Lower leg skin (tissue), 3 donors: ENCODE results near the gene UBE2I.

Experiments
- POLR2A ChIP-seq, 2 donors: fragments of 450-650 bp; IDR thresholded peaks; one replicate each; pipeline ENCODE4 v1.6.1; 2016 to 2017; ENCODE audit warnings: antibody characterized with exemption in 2 of 2, mild to moderate bottlenecking in 1 of 2, moderate library complexity in 1 of 2
- TF ChIP-seq, protein P1 (sequence below), 3 donors: fragments of 450-650 bp; IDR thresholded peaks; one replicate each; pipeline ENCODE4 v1.5.1; 2016; ENCODE audit warnings: antibody characterized with exemption in 3 of 3, mild to moderate bottlenecking in 3 of 3, moderate library complexity in 2 of 3

DNA sequence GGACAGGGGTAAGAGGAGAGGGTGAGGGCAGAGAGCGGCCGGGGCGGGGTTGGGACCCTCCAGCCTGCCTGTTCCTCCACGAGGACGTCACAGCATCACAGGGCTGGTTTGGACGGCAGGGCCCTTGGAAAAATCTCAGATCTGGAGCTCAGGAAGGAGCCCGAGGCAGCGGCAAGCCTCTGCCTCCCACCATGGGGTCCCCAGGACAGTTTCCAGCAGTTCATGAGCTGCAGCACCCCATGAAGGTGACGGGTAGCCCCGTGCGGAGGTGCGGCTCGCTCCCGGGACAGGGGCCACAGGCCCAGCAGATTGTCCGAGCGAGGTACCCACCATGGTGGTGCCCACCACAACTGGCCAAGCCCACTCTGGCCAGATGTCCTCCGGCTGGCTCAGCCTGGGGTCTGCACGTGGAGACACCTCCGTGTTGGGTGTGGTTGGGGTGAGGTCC, 32.3 kb upstream of the UBE2I start:
- TF ChIP-seq, protein P1, sequence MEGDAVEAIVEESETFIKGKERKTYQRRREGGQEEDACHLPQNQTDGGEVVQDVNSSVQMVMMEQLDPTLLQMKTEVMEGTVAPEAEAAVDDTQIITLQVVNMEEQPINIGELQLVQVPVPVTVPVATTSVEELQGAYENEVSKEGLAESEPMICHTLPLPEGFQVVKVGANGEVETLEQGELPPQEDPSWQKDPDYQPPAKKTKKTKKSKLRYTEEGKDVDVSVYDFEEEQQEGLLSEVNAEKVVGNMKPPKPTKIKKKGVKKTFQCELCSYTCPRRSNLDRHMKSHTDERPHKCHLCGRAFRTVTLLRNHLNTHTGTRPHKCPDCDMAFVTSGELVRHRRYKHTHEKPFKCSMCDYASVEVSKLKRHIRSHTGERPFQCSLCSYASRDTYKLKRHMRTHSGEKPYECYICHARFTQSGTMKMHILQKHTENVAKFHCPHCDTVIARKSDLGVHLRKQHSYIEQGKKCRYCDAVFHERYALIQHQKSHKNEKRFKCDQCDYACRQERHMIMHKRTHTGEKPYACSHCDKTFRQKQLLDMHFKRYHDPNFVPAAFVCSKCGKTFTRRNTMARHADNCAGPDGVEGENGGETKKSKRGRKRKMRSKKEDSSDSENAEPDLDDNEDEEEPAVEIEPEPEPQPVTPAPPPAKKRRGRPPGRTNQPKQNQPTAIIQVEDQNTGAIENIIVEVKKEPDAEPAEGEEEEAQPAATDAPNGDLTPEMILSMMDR (IDR thresholded peaks at IDR 0.05): no peak
- no peak for TF ChIP-seq POLR2A (IDR thresholded peaks at IDR 0.05)
